NCI-H460 (cell line): ENCODE results near the gene NR5A2. TPM values are rescaled to one million over a fixed set of nuclear protein-coding genes. Genes with fewer than 3 reads are reported as not detected.
"Not testable (repeated sequence)": the region's sequence is repeated elsewhere in the genome, so short reads cannot be mapped to it uniquely, and the experiment has no call there.

Source experiments
- DNase-seq: peaks from one replicate; pipeline ENCODE4 v3.0.0-alpha.2; 2016; ENCODE audit warnings: low read depth; ENCODE audit errors: extremely low read depth
- total RNA-seq: library from RNA; depleted of rRNA; stranded (reverse); fragments of >200 nt; shearing (Covaris generic); gene quantifications from 2 replicates; pipeline ENCODE4 v1.2.3, GENCODE V29; 2014

The NR5A2 gene
- total RNA-seq, 1 experiment from 2014 or later = 0.10 TPM

DNA sequence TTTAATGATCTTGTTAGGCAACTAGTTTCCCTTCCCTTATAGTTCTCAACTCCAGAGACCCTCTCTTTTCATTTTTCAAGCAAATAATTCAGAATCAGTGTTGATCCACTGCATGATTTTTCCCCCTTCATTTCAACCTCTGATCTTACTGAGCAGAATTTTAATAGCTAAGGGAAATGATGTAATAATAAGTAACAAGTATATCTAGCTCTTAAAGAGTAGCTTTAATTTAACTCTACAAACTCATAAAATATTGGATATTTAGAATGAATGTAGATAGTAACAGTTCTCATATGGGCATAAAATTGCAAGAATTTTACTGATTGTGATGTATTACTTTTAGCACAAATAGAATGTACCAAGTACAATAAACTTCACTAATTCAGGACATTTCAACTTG lies 130.2 kb downstream of the NR5A2 start:
- no peak for DNase-seq

DNA sequence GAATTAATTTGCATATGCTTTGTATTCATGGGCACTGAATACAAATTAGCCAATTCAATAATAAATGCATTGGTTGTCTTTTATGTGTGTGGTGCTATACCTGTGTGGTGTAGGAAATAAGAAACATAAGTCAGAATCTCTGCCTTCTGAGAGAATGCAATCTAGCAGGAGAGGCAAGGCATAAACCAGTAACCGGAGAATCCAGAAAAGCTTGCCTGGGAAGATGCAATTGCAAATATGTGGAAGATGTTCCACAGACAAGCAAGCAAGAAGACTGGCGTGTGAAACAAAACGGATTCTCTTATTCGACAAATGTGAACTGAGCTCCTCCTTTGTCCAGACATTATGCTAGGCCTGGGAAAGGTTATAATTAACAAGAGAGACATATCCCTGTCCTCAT lies 134.3 kb downstream of the NR5A2 start:
- no peak for DNase-seq

DNA sequence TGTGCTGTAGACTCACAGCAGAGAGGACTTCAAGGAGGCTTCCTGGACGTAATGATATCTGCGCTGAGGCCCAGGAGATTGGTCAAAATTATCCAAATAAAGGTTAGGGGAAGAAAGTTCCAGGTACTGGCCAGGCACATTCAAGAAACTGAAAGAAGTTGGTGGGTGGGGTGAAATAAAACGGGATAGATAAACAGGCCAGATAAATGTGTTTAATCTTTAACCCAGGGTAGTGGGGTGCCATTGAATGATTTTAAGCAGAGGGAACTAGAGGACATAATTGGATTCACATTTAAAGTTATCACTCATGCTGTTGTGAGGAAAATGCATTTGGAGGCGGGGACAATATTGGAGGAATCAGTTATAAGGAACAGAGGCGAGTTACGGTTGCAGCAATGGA lies 134.7 kb downstream of the NR5A2 start:
- DNase-seq = no peak

DNA sequence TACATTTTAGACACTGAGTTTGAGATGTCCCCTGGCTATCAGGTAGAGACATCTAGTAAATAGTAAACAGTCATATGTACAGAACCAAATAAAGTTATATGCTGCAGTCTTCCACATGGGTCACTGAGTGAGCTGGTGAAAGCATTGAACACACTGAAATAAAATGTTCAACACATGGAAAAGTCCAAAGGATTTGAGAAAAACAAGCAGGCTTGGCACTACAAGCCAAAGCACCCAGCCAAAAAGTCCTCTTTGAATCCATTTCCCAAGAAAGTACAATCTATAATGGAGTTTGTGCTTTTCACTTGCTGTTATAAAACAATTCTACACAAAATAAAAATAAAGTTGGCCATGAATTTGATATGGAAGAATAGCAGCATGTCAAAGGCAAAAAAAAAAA lies 135.4 kb downstream of the NR5A2 start:
- no peak for DNase-seq

DNA sequence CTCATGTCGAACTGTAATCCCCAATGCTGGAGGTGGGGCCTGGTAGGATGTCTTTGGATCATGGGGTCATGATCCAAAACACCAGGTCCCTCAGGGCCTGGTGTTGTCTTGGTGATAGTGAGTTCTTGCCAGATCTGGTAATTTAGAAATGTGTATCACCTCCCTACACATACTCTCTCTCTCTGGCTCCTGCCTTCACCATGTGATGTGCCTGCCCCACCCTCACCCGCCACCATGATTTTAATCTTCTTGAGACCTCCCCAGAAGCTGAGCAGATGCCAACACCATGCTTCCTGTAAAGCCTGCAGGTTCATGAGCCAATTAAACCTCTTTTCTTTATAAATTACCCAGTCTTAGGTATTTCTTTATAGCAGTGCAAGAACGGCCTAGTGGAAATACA lies 136.4 kb downstream of the NR5A2 start:
- DNase-seq = no peak

DNA sequence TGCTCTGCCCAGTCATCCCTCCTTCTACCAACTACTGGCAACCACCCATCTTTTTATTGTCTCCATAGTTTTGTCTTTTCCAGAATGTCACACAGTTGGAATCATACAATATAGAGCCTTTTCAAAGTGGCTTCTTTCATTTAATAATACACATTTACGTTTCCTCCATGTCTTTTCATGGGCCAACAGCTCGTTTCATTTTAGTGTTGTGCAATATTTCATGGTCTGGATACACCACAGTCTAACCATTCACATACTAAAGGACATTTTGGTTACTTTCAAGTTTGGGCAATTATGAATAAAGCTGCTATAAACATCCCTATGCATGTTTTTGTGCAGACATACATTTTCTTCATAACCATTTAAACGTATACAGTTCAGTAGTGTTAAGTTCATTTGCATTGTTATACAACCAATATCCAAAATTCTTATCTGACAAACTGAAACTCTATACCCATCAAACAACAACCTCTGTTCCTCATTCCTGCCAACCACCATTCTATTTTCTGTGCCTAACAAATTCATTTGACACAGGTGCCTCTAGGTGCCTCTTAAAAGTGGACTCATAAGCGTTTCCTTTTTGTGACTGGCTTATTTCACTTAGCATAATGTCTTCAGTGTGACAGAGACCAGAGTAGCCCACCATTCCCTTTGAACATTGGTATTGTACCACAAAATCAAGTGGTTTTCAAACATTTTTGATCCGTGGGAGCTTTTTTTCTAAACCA lies 138.1 kb downstream of the NR5A2 start:
- no peak for DNase-seq

DNA sequence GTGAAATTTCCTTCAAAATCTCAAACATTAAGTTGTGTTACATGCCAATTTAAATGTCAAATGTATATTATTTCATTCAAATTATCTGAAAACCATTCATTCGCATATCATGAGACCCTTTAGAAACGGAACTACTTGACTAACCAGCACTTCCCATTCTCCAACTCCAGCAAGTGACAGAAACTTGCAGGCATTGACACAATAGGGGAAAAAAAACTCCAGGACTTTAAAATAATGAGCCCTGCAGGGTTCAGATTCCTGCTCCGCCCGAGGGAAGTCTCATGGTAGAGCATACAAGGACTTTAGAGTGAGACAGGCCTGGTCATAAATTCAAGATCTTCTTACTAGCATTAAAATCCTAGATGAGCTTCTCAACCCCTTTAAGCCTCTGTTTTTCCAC lies 138.9 kb downstream of the NR5A2 start:
- no peak for DNase-seq

DNA sequence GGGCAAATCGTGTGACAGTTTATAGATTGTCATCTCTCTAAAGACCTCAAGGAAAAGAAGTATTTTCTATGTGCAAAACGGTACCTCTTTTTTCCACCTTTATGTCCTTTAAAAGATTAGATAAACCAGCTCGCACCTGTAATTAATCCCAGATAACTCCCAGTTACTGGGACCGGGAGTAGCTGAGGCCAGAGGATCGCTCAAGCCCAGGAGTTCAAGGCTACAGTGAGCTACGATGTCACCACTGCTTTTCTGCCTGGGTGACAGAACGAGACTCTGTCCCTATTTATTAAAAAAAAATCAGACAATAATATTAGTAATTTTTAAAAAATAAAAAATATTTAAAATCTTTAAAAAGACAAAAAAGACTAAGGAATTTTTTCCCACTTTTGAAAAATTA lies 141.4 kb downstream of the NR5A2 start:
- no peak for DNase-seq

DNA sequence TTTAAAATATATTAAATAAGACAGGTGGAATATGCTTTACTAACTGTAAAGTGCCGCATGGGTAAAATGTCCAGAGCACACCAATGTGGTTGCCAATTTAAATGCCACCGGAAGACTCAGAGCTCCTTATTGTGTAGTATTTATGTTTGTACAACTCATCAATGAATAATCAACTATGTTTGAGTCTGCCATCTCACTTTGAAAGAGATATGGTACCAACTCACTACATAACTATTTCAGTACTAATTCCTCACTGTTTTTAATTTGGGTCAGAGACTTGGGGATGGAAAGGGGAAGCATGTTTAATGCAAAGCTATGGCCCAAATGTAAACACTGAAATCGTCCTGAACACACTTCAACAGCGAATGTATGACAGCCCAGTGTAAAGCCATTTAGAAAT lies 144.8 kb downstream of the NR5A2 start:
- DNase-seq = no peak

DNA sequence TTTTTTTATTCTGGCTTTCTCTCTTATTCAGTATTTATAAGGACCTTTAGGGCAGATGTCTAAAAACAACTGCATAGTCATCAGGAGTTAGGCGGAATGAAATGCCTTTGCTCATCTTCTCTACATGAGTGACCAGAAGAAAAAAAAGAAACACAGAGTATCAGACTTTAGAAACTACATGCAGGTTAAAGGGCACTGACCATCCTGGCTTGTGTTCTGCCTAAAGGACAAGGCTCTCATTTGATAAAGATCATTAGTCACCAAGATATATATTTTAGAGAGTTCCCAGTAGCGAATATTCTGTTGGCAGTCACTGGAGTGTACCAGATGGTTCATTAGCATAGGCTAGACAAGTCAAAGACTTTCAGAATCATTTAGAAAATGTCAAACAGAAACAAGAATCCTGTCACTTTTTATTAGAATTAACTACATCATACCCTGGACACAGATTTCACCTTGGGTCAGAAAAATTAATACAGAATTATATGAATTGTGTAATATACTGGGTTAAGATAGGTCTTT lies 145.6 kb downstream of the NR5A2 start:
- DNase-seq = no peak

DNA sequence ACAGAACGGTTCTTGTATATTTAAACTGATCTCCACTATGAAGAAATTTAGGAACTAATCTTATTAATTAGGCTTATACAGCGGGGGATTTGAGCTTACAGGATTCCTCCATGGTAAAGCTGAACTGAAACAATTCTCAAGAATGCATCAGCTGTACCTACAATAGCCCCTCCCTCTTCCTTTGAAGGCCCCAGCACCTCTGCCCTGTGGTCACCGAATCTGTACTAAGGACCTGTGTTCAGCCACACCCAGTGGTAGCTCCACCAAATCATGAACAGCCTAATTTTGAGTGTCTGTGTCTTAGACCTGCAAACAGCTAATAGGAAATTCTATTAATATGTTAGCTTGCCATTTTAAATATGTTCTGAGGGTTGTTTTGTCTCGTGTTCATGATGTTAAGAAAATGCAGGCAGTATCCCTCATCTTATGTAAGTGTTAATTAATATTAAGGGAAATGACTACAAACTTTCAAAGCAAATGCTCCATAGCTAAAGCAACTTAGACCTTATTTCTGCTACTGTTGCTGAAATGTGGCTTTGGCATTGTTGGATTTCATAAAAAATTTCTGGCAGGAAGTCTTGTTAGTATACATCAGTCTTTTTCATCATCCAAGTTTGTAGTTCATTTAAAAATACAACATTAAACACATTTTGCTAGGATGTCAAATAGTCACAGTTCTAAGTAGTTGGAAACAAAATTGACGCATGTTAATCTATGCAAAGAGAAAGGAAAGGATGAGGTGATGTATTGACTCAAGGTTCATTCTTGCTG lies 147.2 kb downstream of the NR5A2 start:
- DNase-seq = no peak

DNA sequence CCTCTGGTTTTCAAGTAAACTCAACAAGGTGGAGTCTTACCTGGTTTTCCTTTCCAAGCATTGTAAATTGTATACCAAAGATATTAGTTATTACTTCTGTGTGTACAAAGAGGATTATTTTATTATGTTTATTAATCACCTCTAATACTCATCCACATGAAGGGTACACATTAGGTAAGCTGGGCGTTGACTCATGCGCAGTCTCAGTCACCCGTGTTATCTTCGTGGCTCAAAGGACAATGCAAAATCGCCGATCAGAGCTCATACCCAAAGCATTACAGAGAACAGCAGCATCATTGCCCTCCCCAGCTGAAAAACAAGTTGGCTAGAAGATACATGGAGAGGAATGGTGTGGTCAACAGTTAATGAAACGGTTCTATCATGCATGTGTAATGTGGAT lies 148.7 kb downstream of the NR5A2 start:
- DNase-seq = no peak

DNA sequence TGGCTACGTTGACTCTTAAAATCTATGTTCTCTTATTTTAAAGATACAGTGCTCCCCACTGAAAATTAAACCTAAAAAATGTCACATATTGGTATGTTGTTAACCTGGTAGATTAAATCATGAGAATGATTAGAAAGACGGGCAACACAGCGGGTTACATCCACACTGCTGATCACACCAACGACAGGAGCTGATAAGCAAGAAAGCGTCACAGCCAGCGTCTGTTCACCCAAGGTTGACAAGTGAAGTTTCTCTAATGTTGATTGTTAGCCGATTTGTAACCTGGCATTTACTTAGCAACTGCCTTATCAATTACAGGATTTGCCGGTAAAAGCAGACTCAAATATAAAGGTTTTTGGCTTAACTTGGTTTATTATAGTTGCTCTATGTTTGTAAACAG lies 149.3 kb downstream of the NR5A2 start:
- DNase-seq = no peak

DNA sequence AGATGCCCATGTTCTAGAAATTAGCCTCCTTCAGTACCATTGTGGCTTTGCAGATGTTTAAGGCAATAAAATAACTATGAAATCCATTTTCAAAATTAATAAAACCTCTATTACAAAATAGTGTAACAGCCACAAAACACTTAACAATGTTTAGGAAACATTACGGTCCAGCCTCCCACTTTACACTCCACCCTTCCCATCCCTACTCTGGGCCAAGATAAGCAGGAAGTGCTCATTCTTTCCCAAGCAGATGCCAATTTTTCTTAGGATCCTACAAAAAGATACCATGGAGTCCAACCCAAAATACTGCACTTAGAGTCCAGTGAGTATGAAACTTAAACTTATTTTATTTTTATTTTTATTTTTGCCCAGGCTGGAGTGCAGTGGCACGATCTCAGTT lies 150.8 kb downstream of the NR5A2 start:
- no peak for DNase-seq

DNA sequence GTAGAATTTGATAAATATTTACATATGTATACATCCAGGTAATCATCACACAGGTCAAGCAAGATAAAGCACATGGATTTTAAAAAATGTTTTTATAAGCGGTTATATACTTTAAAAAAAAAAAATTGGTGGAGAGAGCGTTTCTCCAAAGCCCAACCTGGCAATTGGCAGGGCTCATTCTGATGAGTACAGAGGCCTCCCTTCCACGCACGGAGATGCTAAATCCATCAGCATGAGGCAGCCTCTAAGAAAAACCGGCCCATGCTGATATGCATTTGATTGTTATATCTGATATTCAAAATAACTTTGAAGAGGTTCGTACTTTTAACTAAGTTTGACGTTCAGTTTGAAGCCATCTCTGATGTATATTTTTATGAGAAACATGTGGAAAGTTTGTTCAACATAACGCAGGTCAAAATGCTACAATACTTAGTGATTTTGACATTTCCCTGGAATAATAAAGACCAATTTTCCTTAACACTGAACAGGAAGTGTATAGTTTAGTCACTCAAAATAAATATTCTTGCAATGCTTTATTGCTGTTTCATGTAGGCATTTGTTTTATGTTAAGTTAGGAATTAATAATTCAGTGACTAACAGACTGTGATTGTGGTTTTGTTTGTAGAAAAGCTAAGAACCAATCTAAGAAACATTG lies 151.7 kb downstream of the NR5A2 start:
- no peak for DNase-seq

DNA sequence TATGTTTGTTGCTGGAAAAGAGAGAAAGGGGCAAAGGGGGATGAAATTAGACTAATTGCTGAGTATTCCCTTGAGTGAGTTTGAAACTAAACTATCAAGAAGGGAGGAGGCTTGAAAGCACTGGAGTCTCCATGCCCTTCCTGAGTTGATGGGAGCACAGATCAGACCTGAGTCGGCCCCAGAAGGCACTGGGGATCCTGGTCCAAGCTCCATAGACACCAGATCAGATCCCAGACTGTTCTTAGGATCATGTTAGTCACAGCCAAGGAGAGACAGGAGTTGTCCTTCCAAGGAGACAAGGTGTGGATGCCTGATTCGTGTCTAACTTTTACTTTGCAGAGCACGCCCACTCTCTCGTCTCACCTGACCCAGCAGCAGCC lies 152.3 kb downstream of the NR5A2 start:
- no peak for DNase-seq

DNA sequence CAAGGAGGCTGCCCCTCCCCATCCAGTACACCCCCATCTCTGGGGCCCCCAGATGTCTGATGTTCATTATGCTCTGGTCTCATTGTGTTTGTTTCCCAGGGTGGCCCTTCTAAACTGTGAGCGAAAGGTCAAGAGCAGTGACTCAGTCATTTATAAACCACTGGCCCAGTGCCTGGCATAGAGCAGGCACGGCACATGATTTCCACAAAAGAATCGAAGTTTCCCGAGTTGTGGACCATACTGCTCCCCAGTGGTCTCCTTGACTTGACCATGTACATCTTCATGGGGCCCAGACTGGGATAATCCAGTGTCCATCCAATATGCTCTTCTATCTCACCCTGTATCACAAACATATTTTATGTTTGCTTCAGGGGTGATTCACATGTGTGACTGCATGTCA lies 153.3 kb downstream of the NR5A2 start:
- DNase-seq = peak; percentile 26

DNA sequence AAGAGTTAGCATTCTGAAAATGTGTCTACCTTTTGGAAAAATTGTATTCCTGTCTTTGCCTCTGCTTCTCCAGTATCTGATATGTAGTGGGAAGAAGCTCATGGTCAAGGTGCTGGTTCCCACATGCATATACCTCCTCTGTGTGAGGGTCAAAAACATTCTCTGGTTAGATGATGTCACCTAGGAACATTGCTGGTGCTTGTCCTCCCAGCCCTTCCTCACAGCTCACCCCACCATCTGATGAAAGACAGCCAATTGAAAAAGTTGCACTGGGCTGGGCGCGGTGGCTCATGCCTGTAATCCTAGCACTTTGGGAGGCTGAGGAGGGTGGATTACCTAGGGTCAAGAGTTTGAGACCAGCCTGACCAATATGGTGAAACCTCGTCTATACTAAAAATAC lies 154.4 kb downstream of the NR5A2 start:
- no peak for DNase-seq

DNA sequence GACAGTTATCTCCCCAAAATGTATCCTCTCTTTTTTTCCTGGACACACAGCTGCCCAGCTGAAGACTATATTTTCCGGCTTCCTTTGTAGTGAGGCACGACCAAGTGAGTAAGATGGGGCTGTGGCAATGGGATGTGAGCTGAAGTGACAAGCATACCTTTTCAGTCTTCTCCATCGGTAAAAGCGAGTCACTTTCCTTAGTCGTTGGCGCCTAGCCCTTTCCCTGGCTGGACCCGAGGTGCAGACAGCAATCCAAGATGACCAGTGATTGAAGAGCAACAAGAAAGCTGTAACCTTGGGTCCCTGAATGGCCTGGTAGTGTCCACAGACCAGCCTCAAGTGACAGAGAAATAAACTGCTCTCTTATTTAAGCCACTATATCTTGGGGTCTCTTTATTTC lies 155.2 kb downstream of the NR5A2 start:
- no peak for DNase-seq

DNA sequence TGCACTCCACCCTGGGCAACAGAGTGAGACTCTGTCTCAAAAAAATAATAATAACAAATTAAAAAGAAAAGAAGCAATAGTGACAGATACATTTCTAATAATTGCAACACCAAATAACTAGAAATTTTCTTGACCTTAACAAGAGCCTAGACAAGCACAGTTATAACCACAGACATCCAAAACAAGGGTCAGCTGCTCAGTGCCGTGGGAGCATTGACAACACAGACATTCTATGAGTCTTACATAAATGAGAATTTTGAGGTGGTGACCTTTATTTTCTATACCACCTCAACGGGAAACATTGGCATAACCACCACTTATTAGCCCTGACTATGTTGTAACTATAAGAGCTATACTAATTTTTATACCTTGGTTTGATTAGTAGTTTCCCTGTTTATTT lies 156.1 kb downstream of the NR5A2 start:
- no peak for DNase-seq

DNA sequence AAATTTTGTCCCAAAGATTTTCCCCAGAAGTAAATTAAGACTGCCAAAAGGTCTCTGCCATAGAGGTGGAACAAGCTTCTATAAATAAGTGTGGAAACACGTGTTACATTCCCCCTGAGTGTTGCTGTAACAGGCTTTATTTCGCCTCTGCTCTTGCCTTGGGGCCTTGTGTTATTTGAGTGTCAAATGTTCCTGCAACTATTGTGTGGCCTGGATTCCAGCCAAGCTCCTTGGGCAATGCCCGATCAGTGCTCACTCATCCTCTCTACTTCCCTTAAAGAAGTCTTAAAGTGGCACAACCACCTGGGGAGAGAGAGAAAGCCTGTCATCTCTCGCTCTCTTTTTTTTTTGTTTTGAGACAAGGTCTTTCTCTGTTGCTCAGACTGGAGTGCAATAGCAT lies 156.7 kb downstream of the NR5A2 start:
- DNase-seq = peak; percentile 84

DNA sequence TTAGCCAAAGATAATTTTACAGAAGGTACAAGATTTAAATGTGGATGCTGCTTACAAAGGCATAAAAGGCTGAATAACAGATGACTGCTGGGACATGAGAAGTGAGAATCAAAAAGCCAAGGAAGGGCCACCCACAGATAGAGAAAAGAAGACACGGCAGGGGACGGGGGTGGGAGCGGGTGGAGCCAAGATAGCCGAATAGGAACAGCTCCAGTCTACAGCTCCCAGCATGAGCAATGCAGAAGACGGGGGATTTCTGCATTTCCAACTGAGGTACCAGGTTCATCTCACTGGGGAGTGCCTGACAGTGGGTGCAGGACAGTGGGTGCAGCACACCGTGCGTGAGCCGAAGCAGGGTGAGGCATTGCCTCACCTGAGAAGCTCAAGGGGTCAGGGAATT lies 157.7 kb downstream of the NR5A2 start:
- DNase-seq = not testable (repeated sequence)
